GM21717 (cell line): ENCODE measurements around the gene EXD3.
"Not testable (repeated sequence)": the region's sequence is repeated elsewhere in the genome, so short reads cannot be mapped to it uniquely, and the experiment has no call there.

Source experiments
- ATAC-seq: cut with Tn5 transposase; IDR thresholded peaks from one replicate; pipeline ENCODE4 v1.9.1; 2021; ENCODE audit warnings: mild to moderate bottlenecking, moderate library complexity; ENCODE audit not compliant: unreplicated experiment

Gene EXD3

GRCh38 chr9:137411645-137412380 lies 11.1 kb downstream of the EXD3 start:
- no peak for ATAC-seq

GRCh38 chr9:137411260-137411644 lies 11.7 kb downstream of the EXD3 start:
- no peak for ATAC-seq

- no peak for ATAC-seq
These were observed 12.1 kb downstream of the EXD3 start for GRCh38 chr9:137410891-137411249.

GRCh38 chr9:137410236-137410890 lies 12.6 kb downstream of the EXD3 start:
- ATAC-seq: not testable (repeated sequence)

GRCh38 chr9:137409515-137409914 lies 13.4 kb downstream of the EXD3 start:
- no peak for ATAC-seq

GRCh38 chr9:137408651-137409405 lies 14.1 kb downstream of the EXD3 start:
- no peak for ATAC-seq

- no peak for ATAC-seq
These were observed 15.2 kb downstream of the EXD3 start for GRCh38 chr9:137407590-137408300.

- ATAC-seq: no peak
These were observed 15.9 kb downstream of the EXD3 start for GRCh38 chr9:137406876-137407589.

GRCh38 chr9:137406085-137406760 lies 16.7 kb downstream of the EXD3 start:
- no peak for ATAC-seq

- ATAC-seq: no peak
These were observed 17.3 kb downstream of the EXD3 start for GRCh38 chr9:137405677-137406081.

GRCh38 chr9:137404961-137405567 lies 17.9 kb downstream of the EXD3 start:
- no peak for ATAC-seq

- ATAC-seq: no peak
These were observed 19.7 kb downstream of the EXD3 start for GRCh38 chr9:137403269-137403668.

GRCh38 chr9:137402746-137403145 lies 20.2 kb downstream of the EXD3 start:
- ATAC-seq: no peak

- no peak for ATAC-seq
These were observed 24.1 kb downstream of the EXD3 start for GRCh38 chr9:137398561-137399468.

GRCh38 chr9:137397675-137398423 lies 25.1 kb downstream of the EXD3 start:
- no peak for ATAC-seq

- no peak for ATAC-seq
These were observed 26.2 kb downstream of the EXD3 start for GRCh38 chr9:137396634-137397367.

GRCh38 chr9:137396227-137396626 lies 26.7 kb downstream of the EXD3 start:
- no peak for ATAC-seq
